GM13977 (cell line): ENCODE measurements around the gene CCNG2.
A peak's percentile ranks its signal among the peaks of the same experiment; 100 is the strongest.

Experiments
- DNase-seq: peaks from one replicate; pipeline ENCODE4 v3.0.0; 2012; ENCODE audit warnings: low spot score
- CTCF ChIP-seq: IDR thresholded peaks from 2 replicates; pipeline ENCODE4 v1.5.1; 2012; ENCODE audit warnings: mild to moderate bottlenecking, control low read depth; ENCODE audit not compliant: insufficient read depth; ENCODE audit errors: extremely low read depth, missing control alignments
- in situ Hi-C: fragments of 300-500 bp; cut with MboI; formaldehyde crosslinking; loops from one replicate; pipeline ENCODE4 v1.12.0; 2022; ENCODE audit warnings: low sequenced_read_pairs, low pct_unique_long_range_greater_than_20kb, mixed read lengths, inconsistent platforms; ENCODE audit not compliant: unreplicated experiment

The CCNG2 gene

GRCh38 chr4:77156912-77157858, at the start of gene CCNG2:
Gene CCNG2 (plus strand): TSS chr4:77157207. CDS start chr4:77158533, 1,326 bp downstream.
- TF ChIP-seq CTCF: no peak
- DNase-seq: peak; percentile 82
- in situ Hi-C loops: no loop called here

- in situ Hi-C loops: no loop called here
- no peak for DNase-seq
- TF ChIP-seq CTCF: no peak
Observed at GRCh38 chr4:77110730-77111129, 46.3 kb upstream of the CCNG2 start.

GRCh38 chr4:77113069-77113468, 43.9 kb upstream of the CCNG2 start:
- TF ChIP-seq CTCF: no peak
- in situ Hi-C loops: no loop called here
- no peak for DNase-seq

GRCh38 chr4:77117721-77118120, 39.3 kb upstream of the CCNG2 start:
- no peak for DNase-seq
- no peak for TF ChIP-seq CTCF
- in situ Hi-C loops: no loop called here

- DNase-seq: no peak
- in situ Hi-C loops: no loop called here
- TF ChIP-seq CTCF: peak; percentile 5
Observed at GRCh38 chr4:77120886-77121508, 36.0 kb upstream of the CCNG2 start.

- in situ Hi-C loops: no loop called here
- TF ChIP-seq CTCF: no peak
- DNase-seq: no peak
Observed at GRCh38 chr4:77121736-77122240, 35.2 kb upstream of the CCNG2 start.
